ENCODE data around the gene POGLUT2. TPM values are rescaled to one million over a fixed set of nuclear protein-coding genes. Genes with fewer than 3 reads are reported as not detected.

The POGLUT2 gene
- total and polyA plus RNA-seq, 2 donors (not counting 3 experiments of a cell fraction or from before 2014, with no cell fraction given): 17.9 to 22.5 TPM

GRCh38 chr13:102816708-102817107, 17.9 kb upstream of the POGLUT2 start:
- ChIA-PET CTCF (no interaction called here), POLR2A (no interaction called here)
- Histone ChIP-seq H3K4me1 (ENCODE audit: control insufficient read depth, extremely low read depth, insufficient read depth, low read length) (peaks cover 2% of the 10 kb centered on the region), H3K9me3 (replicated peaks; ENCODE audit: control insufficient read depth, insufficient read depth, low read length) (no peaks in the 10 kb centered on the region), H3K27ac (ENCODE audit: insufficient read depth, low read depth, low read length) (no peak overlapping the region), H3K4me3 (replicated peaks in 1 of 3; ENCODE audit: insufficient read depth in 1 of 3, low read depth in 1 of 3, low read length in 3 of 3) (no peak overlapping the region), H3K4me2 (ENCODE audit: insufficient read depth, low read length) (no peak overlapping the region), H3K9ac (replicated peaks; ENCODE audit: extremely low read depth, insufficient read depth, low read length) (no peak overlapping the region), H3K79me2 (ENCODE audit: control insufficient read depth, insufficient read depth, low read length) (peaks cover 16% of the 10 kb centered on the region), H3K36me3 (ENCODE audit: control insufficient read depth in 2 of 2, extremely low read depth in 1 of 2, insufficient read depth in 2 of 2, low read length in 2 of 2) (peaks cover 0 to 2% of the 10 kb centered on the region in 2 experiments), H4K20me1 (replicated peaks; ENCODE audit: control insufficient read depth, extremely low read depth, insufficient read depth, low read length) (peaks cover 3% of the 10 kb centered on the region), H3K27me3 (ENCODE audit: control insufficient read depth in 2 of 2, insufficient read depth in 2 of 2, low read length in 2 of 2) (no peaks in the 10 kb centered on the region), H3K9me1 (replicated peaks; ENCODE audit: control insufficient read depth, extremely low read depth, insufficient read depth, low read length) (no peaks in the 10 kb centered on the region), H2AFZ (ENCODE audit: low read depth, low read length) (no peak overlapping the region)
- FAIRE-seq (no peak), DNase-seq (ENCODE audit: low read depth, low spot score) (no peak)
- intact Hi-C loops (cut with micrococcal nuclease) (no loop called here), dilution Hi-C loops (cut with MboI; ENCODE audit: extremely low pct_ligation_motif_present, low sequenced_read_pairs) (no loop called here)
- TF ChIP-seq FOS (IDR thresholded peaks at IDR 0.05; ENCODE audit: borderline replicate concordance, insufficient read depth, low read length) (no peak), CTCF (IDR thresholded peaks at IDR 0.05; ENCODE audit: extremely low read depth in 1 of 2, insufficient read depth in 1 of 2, low read depth in 1 of 2, low read length in 2 of 2) (no peak), POLR2AphosphoS5 (IDR thresholded peaks at IDR 0.05; ENCODE audit: insufficient read depth, low read depth, low read length) (no peak), JUN (IDR thresholded peaks at IDR 0.05; ENCODE audit: borderline replicate concordance, insufficient read depth, insufficient read length, low read depth) (no peak), POLR2A (IDR thresholded peaks at IDR 0.05; ENCODE audit: low read depth, low read length) (no peak), GATA2 (IDR thresholded peaks at IDR 0.05; ENCODE audit: insufficient read depth, insufficient read length, low read depth, low read length) (no peak), MYC (IDR thresholded peaks at IDR 0.05; ENCODE audit: low read depth, low read length) (no peak), EZH2 (IDR thresholded peaks at IDR 0.05; ENCODE audit: borderline replicate concordance, low read depth, low read length, severe bottlenecking) (no peak)
- TF ChIP-seq, protein P1, sequence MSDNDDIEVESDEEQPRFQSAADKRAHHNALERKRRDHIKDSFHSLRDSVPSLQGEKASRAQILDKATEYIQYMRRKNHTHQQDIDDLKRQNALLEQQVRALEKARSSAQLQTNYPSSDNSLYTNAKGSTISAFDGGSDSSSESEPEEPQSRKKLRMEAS (IDR thresholded peaks at IDR 0.05; ENCODE audit: insufficient read depth, insufficient read length): no peak
- no TSS peak for BruUV-seq (replicated peaks)
